HG03521 (cell line): ENCODE measurements around the gene CZIB.
A peak's percentile ranks its signal among the peaks of the same experiment; 100 is the strongest.
"Not testable (repeated sequence)": the region's sequence is repeated elsewhere in the genome, so short reads cannot be mapped to it uniquely, and the experiment has no call there.

Experiments used
- ATAC-seq: cut with Tn5 transposase; IDR thresholded peaks from one replicate; pipeline ENCODE4 v1.9.1; 2021; ENCODE audit warnings: mild to moderate bottlenecking, moderate library complexity; ENCODE audit not compliant: unreplicated experiment

The CZIB gene

GRCh38 chr1:53238197-53239155 lies 18.0 kb upstream of the CZIB start, which contains the start of gene MAGOH:
MAGOH (minus strand) TSS chr1:53238518; CDS start chr1:53238448, 70 bp downstream.
- peak; percentile 97 for ATAC-seq

- ATAC-seq = no peak
These were observed 17.2 kb upstream of the CZIB start for GRCh38 chr1:53237638-53238037.

GRCh38 chr1:53220962-53221286 lies 490 bp upstream of the CZIB start:
- no peak for ATAC-seq

DNA sequence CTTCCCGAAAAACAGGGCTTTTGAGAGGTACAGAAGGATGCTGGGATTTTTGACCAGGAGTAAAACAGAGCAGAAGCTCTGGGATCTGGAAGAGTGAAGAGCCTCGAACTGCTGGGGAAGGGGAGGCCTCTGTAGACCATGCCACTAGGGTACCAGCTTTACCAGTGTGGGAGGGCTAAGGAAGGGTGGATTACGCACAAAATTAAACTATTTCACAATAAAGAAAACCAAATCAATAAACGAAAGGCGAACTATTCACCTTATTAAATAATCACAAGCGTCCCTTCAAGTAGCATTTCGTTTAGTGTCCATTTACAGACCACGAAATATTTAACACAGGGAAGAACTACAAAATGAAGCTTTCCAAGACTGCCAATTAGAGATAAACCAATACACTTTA lies 723 bp downstream of the CZIB start:
- no peak for ATAC-seq

DNA sequence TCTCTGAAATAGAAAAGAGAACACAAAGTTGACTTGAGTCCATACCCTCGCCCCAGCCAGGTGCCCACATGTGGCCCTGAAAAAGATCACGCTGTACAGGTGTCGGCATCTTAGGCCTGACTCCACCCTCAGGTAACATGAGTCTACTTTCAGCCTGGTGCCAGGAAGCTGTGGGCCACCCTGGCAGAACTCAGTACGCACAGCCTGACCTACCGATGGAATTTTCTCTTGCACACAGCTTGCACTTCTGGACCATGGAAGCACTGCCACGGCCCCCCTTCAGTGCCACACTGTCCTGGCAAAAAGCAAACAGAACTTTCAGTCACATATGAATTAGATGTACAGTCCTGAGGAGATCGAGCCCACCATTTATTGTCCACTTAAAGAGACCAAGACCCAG lies 2.2 kb downstream of the CZIB start:
- no peak for ATAC-seq

GRCh38 chr1:53214376-53214940 lies 6.0 kb downstream of the CZIB start:
- ATAC-seq = no peak

DNA sequence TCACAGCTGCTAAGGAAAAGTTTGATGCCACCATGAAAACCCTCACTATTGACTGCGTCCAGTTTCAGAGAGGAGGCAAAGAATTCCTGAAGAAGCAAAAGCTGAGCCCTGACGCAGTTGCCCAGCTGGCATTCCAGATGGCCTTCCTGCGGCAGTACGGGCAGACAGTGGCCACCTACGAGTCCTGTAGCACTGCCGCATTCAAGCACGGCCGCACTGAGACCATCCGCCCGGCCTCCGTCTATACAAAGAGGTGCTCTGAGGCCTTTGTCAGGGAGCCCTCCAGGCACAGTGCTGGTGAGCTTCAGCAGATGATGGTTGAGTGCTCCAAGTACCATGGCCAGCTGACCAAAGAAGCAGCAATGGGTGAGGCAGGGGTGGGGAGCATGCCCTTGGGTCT lies 9.5 kb downstream of the CZIB start:
- no peak for ATAC-seq

DNA sequence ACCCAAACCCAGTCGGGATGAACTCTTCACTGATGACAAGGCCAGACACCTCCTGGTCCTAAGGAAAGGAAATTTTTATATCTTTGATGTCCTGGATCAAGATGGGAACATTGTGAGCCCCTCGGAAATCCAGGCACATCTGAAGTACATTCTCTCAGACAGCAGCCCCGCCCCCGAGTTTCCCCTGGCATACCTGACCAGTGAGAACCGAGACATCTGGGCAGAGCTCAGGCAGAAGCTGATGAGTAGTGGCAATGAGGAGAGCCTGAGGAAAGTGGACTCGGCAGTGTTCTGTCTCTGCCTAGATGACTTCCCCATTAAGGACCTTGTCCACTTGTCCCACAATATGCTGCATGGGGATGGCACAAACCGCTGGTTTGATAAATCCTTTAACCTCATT lies 10.1 kb downstream of the CZIB start:
- ATAC-seq = no peak

- ATAC-seq = no peak
These were observed 12.7 kb downstream of the CZIB start for GRCh38 chr1:53207726-53208125.

DNA sequence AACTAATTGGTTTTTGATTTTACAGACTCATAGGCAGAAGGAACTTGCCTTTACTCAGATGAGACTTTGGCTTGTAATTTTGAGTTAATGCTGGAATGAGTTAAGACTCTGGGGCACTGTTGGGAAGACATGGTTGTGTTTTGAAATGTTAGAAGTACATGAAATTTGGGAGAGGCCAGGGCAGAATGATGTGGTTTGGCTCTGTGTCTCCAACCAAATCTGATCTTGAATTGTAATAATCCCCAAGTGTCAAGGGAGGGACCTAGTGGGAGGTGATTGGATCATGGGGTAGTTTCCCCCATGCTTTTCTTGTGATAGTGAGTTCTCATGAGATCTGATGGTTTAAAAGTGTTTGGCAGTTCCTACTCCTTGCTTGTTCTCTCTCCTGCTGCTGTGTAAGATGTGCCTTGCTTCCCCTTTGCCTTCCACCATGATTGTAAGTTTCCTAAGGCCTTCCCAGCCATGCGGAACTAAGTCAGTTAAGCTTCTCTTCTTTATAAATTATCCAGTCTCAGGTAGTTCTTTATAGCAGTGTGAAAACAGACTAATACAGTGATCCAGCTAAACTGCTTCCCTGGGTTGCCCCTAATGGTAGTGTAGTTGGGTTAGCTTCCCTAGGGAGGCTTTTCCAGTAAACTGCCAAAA lies 13.6 kb downstream of the CZIB start:
- ATAC-seq = no peak

GRCh38 chr1:53206083-53206685 lies 14.2 kb downstream of the CZIB start:
- not testable (repeated sequence) for ATAC-seq

- not testable (repeated sequence) for ATAC-seq
These were observed 14.9 kb downstream of the CZIB start for GRCh38 chr1:53205496-53205895.

GRCh38 chr1:53203466-53203865 lies 17.0 kb downstream of the CZIB start:
- no peak for ATAC-seq

DNA sequence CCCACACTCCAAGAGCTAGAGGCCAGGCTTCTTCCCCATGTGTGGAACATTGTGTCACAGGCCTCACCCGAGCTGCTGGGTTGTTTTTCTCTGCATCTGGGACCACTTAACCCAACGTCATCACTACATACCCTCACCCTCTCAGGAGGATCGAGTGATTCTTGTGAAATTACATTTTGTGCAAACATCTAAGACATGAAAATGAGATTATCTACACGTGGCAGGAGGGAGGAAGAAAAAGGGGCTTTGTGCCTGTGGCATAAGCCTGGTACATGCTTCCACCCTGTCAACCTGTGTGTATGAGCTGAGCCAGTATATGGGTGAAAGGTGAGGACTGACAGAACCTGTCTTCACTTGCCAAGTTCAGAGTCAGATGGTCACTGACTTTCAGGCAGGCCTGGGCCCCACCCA lies 22.2 kb downstream of the CZIB start:
- no peak for ATAC-seq

GRCh38 chr1:53197291-53198200 lies 22.9 kb downstream of the CZIB start:
- ATAC-seq = no peak

DNA sequence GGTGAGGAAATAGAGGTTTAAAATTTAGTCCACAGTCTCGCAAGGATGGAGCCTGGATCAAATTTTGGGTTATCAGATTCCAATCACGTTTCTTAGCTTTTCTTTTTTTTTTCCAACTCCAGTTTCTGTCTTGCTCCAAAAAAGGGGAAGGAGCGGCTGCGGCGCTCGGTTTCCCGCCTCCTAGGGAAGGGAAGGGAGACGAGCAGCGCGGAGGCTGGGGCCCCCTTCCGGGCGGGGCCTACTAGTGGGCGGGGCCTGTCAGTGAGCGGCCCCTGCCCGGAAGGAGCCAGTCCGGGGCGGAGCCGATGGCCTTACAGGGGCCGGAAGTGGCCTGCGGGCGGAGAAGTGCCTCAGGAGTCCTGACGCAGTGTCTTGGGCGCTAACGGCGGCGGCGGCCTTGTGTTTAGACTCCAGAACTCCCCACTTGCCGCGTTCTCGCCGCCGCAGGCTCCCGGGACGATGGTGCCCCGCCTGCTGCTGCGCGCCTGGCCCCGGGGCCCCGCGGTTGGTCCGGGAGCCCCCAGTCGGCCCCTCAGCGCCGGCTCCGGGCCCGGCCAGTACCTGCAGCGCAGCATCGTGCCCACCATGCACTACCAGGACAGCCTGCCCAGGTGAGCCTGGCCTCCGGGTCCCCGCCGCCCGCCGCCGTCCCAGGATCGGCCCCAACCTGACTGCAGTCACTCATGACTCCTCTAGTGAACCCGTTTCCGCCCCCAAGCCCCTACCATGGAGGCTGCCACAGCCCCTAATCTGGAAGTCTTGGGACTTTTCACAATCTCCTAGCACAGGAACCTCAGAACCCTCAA lies 23.7 kb downstream of the CZIB start, which contains the start of gene CPT2:
CPT2 (plus strand) TSS at position 340 of the 806 bp plus-strand sequence; CDS start at position 460, 120 bp downstream.
- ATAC-seq = peak; percentile 98

DNA sequence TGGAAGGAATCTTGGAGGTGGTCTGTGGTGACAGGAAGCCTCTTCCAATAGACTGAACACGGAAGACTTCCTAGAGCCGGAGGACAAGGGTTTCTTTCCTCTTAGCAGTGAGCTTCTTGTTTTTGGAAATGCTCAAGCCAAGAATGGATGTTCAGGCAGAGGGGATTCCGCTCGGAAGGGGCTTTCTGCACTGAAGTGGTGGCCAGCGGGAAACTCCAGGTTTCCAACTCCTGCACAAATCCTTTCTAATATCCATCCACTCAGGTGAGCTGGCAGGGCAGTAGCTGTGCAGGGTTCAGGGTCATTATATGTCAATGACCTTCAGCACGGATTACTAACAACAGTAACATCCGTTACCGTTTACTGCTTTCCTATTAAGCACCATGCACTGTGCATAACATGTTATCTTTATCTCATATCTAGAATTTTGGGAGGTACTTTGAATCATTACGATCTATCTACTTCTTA lies 24.4 kb downstream of the CZIB start:
- ATAC-seq = peak; percentile 11

DNA sequence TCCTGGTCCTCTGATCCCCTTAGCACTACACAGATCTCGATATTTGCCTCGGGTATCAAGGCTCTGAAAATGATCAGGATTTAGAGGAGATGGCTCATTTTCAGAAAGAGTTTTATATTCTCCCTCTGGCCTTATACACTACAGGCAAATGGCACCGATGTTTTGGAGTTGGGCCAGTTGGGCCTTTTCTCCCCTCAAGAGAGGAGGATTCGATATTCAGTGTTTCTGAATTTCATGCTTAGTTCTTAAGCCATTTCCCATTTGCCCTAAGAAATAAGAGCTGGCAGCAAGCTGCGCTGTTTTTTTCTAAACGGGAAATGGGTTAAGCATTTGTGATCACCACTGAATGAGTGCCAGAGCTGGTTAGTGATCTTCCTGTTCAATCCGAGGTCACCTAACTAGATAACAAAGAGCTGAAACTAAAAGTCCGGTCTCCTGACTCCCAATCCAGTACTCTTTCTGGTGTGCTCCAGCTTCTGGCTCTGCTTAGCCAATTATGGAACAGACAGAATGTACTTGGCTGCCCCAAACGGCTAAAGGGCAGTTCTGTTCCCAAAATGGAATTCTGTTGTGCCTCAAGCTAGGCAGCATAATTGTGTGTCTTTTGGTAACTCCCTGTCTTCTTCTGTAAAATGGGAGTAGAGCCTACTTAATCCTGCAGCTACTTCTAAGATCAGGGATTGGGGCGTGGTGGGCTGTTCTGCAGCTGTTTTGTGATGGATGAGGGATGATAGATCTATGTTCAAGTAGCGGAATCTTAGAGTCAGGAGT lies 25.0 kb downstream of the CZIB start:
- ATAC-seq = no peak

DNA sequence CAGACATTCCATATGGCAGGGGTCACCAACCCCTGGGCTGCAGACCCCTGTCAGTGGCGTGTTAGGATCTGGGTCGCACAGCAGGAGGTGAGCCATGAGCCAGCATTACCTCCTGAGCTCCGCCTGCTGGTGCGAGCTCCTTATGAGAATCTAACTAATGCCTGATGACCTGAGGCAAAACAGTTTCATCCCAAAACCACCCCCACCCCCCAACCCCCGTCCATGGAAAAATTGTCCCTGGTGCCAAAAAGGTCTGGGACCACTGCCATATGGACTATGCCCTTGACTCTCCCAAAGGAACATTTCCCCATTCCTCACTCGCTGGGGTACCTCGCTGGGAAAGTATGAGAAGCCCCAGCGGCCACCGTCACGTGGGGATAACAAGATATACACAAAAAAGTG lies 30.2 kb downstream of the CZIB start:
- ATAC-seq = no peak
